Gastroesophageal sphincter (tissue), 4 donors: Measurements from ENCODE around the gene ZIC2. TPM values are rescaled to one million over a fixed set of nuclear protein-coding genes. Genes with fewer than 3 reads are reported as not detected.

Source experiments
- ATAC-seq: fragments of 150-250 bp; one replicate; pipeline ENCODE4 v1.9.1; 2016; ENCODE audit warnings: mild to moderate bottlenecking, moderate library complexity
- H3K27ac ChIP-seq, 4 donors: fragments of 200-600 bp; sonication (generic) in 3 of 4; 1 replicate in 3 of 4; 2 replicates in 1 of 4; pipeline ENCODE4 v1.5.1; 2016 to 2019
- H3K27me3 ChIP-seq: fragments of 200-600 bp; sonication (generic); one replicate; pipeline ENCODE4 v1.5.1; 2019
- H3K36me3 ChIP-seq, 2 donors: fragments of 200-600 bp; sonication (generic); one replicate each; pipeline ENCODE4 v1.5.1; 2019; ENCODE audit warnings: control low read depth in 1 of 2
- H3K4me1 ChIP-seq, 3 donors: fragments of 200-600 bp; sonication (generic); 1 replicate in 2 of 3; 2 replicates in 1 of 3; pipeline ENCODE4 v1.5.1; 2016 to 2019; ENCODE audit warnings: control low read depth in 2 of 3
- H3K4me3 ChIP-seq, 2 donors: fragments of 200-600 bp; sonication (generic); one replicate each; pipeline ENCODE4 v1.5.1; 2019; ENCODE audit warnings: mild to moderate bottlenecking in 1 of 2, moderate library complexity in 1 of 2
- H3K9me3 ChIP-seq, 3 donors: fragments of 200-600 bp; sonication (generic); one replicate each; pipeline ENCODE4 v1.5.1; 2017 to 2019; ENCODE audit warnings: control low read depth in 2 of 3
- CTCF ChIP-seq, 4 experiments: fragments of 200-600 bp in 2 of 4; fragments of 450-650 bp in 2 of 4; sonication (generic) in 1 of 4; IDR thresholded peaks; one replicate each; pipeline ENCODE4 v1.5.1; 2017 to 2019; ENCODE audit warnings: antibody characterized with exemption in 4 of 4, mild to moderate bottlenecking in 2 of 4, moderate library complexity in 2 of 4
- EP300 ChIP-seq: sonication (generic); formaldehyde crosslinking; IDR thresholded peaks from one replicate; pipeline ENCODE4 v1.6.1; 2017; ENCODE audit warnings: antibody characterized with exemption, mild to moderate bottlenecking
- POLR2A ChIP-seq, 2 donors: fragments of 450-650 bp; IDR thresholded peaks; one replicate each; pipeline ENCODE4 v1.6.1; 2017; ENCODE audit warnings: antibody characterized with exemption in 2 of 2, mild to moderate bottlenecking in 2 of 2, moderate library complexity in 1 of 2
- POLR2AphosphoS5 ChIP-seq: sonication (generic); formaldehyde crosslinking; IDR thresholded peaks from one replicate; pipeline ENCODE4 v1.6.1; 2017; ENCODE audit warnings: antibody characterized with exemption
- WGBS, 2 donors: methylation state at CpG; one replicate each; pipeline ENCODE4 v1.1.5; 2018; ENCODE audit warnings: low coverage in 1 of 2; 5-methylcytosine and 5-hydroxymethylcytosine counted together
- total RNA-seq, 4 donors: library from RNA; depleted of rRNA; stranded (reverse); fragments of >200 nt; gene quantifications; one replicate each; pipeline ENCODE4 v1.1.0, GENCODE V29; 2016

Gene ZIC2
- total RNA-seq: not detected

DNA sequence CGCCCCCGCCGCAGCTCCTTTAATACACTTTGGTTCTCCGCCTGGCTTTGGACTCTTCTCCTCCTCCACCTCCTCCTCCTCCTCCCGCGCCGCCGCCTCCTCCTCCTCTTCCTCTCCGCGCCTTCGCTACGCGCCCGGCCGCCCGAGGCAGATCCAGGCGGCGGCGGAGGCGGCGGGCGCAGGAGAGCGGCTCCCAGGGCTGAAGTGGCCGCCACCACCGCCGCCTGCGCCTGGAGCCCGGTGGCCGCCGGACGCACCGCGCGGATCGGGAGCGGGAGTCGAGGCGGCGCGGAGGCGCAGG is at the start of gene ZIC2:
Gene ZIC2, plus strand, starts transcription at position 50 of the 301 bp plus-strand sequence. CDS start 281 bp downstream, outside the sequence.
- no peak for ATAC-seq
- Histone ChIP-seq H3K36me3 (no peaks in the 10 kb centered on the region), H3K4me1 (peaks cover 0 to 64% (median 39%) of the 10 kb centered on the region in 3 donors), H3K4me3 (peak within 1 kb of the TSS; percentile 3 to 54), H3K9me3 (no peaks in the 10 kb centered on the region), H3K27ac (no peak within 1 kb of the TSS), H3K27me3 (peaks cover 100% of the 10 kb centered on the region)
- TF ChIP-seq POLR2A (IDR thresholded peaks at IDR 0.05): no peak
- no peak for TF ChIP-seq POLR2AphosphoS5
- TF ChIP-seq CTCF (IDR thresholded peaks at IDR 0.05): no peak
- TF ChIP-seq EP300: no peak
- 0% methylated on average over 2 of the region's 41 CpGs; no CpG with 5 or more reads in 1 of the 2 donors for WGBS, 2 donors

GRCh38 chr13:99932912-99933311 is 48.7 kb upstream of the ZIC2 start:
- peaks cover 67% of the 10 kb centered on the region for H3K27me3 ChIP-seq
- 82 to 88% methylated on average over 5 of the region's 5 CpGs for WGBS, 2 donors

GRCh38 chr13:99935772-99936171 is 45.8 kb upstream of the ZIC2 start:
- Histone ChIP-seq H3K36me3 (no peaks in the 10 kb centered on the region), H3K4me1 (no peaks in the 10 kb centered on the region), H3K9me3 (no peaks in the 10 kb centered on the region), H3K27ac (no peak overlapping the region), H3K27me3 (peaks cover 74% of the 10 kb centered on the region), H3K4me3 (no peak overlapping the region)
- ATAC-seq: no peak
- TF ChIP-seq EP300 (no peak), POLR2A (IDR thresholded peaks at IDR 0.05) (no peak), POLR2AphosphoS5 (no peak), CTCF (IDR thresholded peaks at IDR 0.05) (no peak)
- WGBS, 2 donors: 83 to 90% methylated on average over 2 of the region's 2 CpGs

More at GRCh38 chr13:99932912-99933311, 48.7 kb upstream of the ZIC2 start:
- H3K9me3 ChIP-seq: no peaks in the 10 kb centered on the region
- H3K36me3 ChIP-seq: no peaks in the 10 kb centered on the region
- H3K27ac ChIP-seq: no peak overlapping the region
- no peak for ATAC-seq
- H3K4me1 ChIP-seq: no peaks in the 10 kb centered on the region
- H3K4me3 ChIP-seq: no peak overlapping the region
- TF ChIP-seq POLR2AphosphoS5 (no peak), EP300 (no peak), CTCF (IDR thresholded peaks at IDR 0.05) (no peak), POLR2A (IDR thresholded peaks at IDR 0.05) (no peak)

- no peak for TF ChIP-seq EP300
- TF ChIP-seq POLR2A (IDR thresholded peaks at IDR 0.05): no peak
- no peak for TF ChIP-seq POLR2AphosphoS5
- TF ChIP-seq CTCF (IDR thresholded peaks at IDR 0.05): no peak
- 8 to 29% methylated on average over 6 to 7 of the region's 7 CpGs for WGBS, 2 donors
- H3K36me3 ChIP-seq: no peaks in the 10 kb centered on the region
Observed at GRCh38 chr13:99938635-99939034, 42.9 kb upstream of the ZIC2 start.

GRCh38 chr13:99941086-99941485 is 40.5 kb upstream of the ZIC2 start:
- Histone ChIP-seq H3K4me3 (no peak overlapping the region), H3K4me1 (no peaks in the 10 kb centered on the region), H3K27ac (no peak overlapping the region), H3K27me3 (peaks cover 86% of the 10 kb centered on the region), H3K36me3 (no peaks in the 10 kb centered on the region), H3K9me3 (no peaks in the 10 kb centered on the region)
- 63 to 77% methylated on average over 5 to 7 of the region's 7 CpGs for WGBS, 2 donors
- TF ChIP-seq EP300 (no peak), POLR2AphosphoS5 (no peak), POLR2A (IDR thresholded peaks at IDR 0.05) (no peak), CTCF (IDR thresholded peaks at IDR 0.05) (no peak)
- no peak for ATAC-seq

More at GRCh38 chr13:99938635-99939034, 42.9 kb upstream of the ZIC2 start:
- H3K4me1 ChIP-seq: no peaks in the 10 kb centered on the region
- H3K4me3 ChIP-seq: no peak overlapping the region
- ATAC-seq: no peak
- H3K27ac ChIP-seq: no peak overlapping the region
- no peaks in the 10 kb centered on the region for H3K9me3 ChIP-seq
- peaks cover 86% of the 10 kb centered on the region for H3K27me3 ChIP-seq
